Stomach (tissue), 9 donors: ENCODE data around the gene IRF8. TPM values are rescaled to one million over a fixed set of nuclear protein-coding genes. Genes with fewer than 3 reads are reported as not detected.

ENCODE experiments used
- DNase-seq, 2 donors: peaks; one replicate each; pipeline versions ENCODE4 v3.0.0 to v3.0.0-alpha.2; 2013 to 2019
- H3K27ac ChIP-seq, 5 donors: fragments of 200-600 bp in 4 of 5; sonication (generic) in 4 of 5; one replicate each; pipeline ENCODE4 v1.5.1; 2013 to 2019; ENCODE audit warnings: mild to moderate bottlenecking in 1 of 5, moderate library complexity in 1 of 5
- H3K27me3 ChIP-seq, 3 donors: fragments of 200-600 bp; sonication (generic); one replicate each; pipeline ENCODE4 v1.5.1; 2017 to 2019; ENCODE audit warnings: mixed run types in 1 of 3
- H3K36me3 ChIP-seq, 4 donors: fragments of 200-600 bp; sonication (generic); 1 replicate in 3 of 4; 2 replicates in 1 of 4; pipeline ENCODE4 v1.5.1; 2016 to 2019
- H3K4me1 ChIP-seq, 4 donors: fragments of 200-600 bp; sonication (generic); one replicate each; pipeline ENCODE4 v1.5.1; 2016 to 2019
- H3K4me3 ChIP-seq, 4 donors: fragments of 200-600 bp; sonication (generic) in 3 of 4; one replicate each; pipeline ENCODE4 v1.5.1; 2016 to 2019; ENCODE audit warnings: mild to moderate bottlenecking in 1 of 4
- H3K9me3 ChIP-seq, 4 donors: fragments of 200-600 bp; sonication (generic); one replicate each; pipeline ENCODE4 v1.5.1; 2016 to 2019
- EP300 ChIP-seq: sonication (generic); formaldehyde crosslinking; IDR thresholded peaks from one replicate; pipeline ENCODE4 v1.6.1; 2017; ENCODE audit warnings: antibody characterized with exemption
- POLR2A ChIP-seq, 4 donors: fragments of 450-650 bp; IDR thresholded peaks; one replicate each; pipeline ENCODE4 v1.6.1; 2016; ENCODE audit warnings: antibody characterized with exemption in 4 of 4, control low read depth in 2 of 4, mild to moderate bottlenecking in 1 of 4, moderate library complexity in 1 of 4
- POLR2AphosphoS5 ChIP-seq, 3 donors: sonication (generic); formaldehyde crosslinking; IDR thresholded peaks; one replicate each; pipeline ENCODE4 v1.6.1; 2016; ENCODE audit warnings: antibody characterized with exemption in 3 of 3
- WGBS, 5 donors: extraction: QIAGEN DNeasy Blood & Tissue Kit in 3 of 5; methylation state at CpG; one replicate each; pipeline versions ENCODE4 v1.1.5 to v1.1.7; 2013 to 2018; 5-methylcytosine and 5-hydroxymethylcytosine counted together
- intact Hi-C: fragments of 100-400 bp; cut with DNase I; formaldehyde crosslinking; loops from one replicate; pipeline ENCODE4 v1.15.1; 2023; ENCODE audit warnings: low total_unique reads
- polyA plus RNA-seq, 3 donors: library from polyadenylated mRNA; stranded (reverse); fragments of 200-250 nt; gene quantifications; one replicate each; pipeline ENCODE4 v1.2.3, GENCODE V29; 2013
- total RNA-seq, 5 donors: library from RNA; depleted of rRNA; stranded (reverse); fragments of >200 nt; gene quantifications; one replicate each; pipeline versions ENCODE4 v1.1.0 to v1.2.3, GENCODE V29; 2014 to 2016
- TF ChIP-seq, protein P1 (sequence below), 7 experiments: fragments of 450-650 bp in 4 of 7; fragments of 200-600 bp in 3 of 7; sonication (generic) in 3 of 7; IDR thresholded peaks; one replicate each; pipeline ENCODE4 v1.5.1; 2016 to 2019; ENCODE audit warnings: antibody characterized with exemption in 7 of 7, control low read depth in 2 of 7, mild to moderate bottlenecking in 1 of 7
- donor health status: healthy with polysubstance abuse.
- donor health status: Bipolar disorder and iron deficiency.
- donor health status: healthy.

IRF8 gene
- total and polyA plus RNA-seq, 8 donors: 5.2 to 49.8 (median 12.1) TPM

DNA sequence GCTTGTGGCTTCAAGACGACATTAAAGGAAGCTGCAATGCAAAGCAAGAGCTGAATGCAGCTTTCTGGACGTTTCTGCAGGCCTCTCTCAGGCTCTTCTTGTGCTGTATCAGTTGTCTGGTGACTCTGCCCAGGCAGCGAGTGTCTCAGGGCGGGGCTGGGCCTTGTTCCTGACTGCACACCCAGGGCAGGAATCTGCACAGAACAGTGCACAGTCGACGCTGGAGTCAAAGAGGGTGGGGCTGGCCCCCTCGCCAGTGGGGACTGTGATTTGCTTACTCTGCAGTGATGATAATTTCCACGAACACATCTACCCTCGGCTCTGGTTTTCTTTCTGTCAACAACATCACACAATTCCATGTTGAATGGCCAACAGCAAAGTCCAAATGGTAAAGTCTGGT lies 60.7 kb downstream of the IRF8 start:
- Histone ChIP-seq H3K36me3 (no peaks in the 10 kb centered on the region), H3K27ac (no peak overlapping the region), H3K9me3 (no peaks in the 10 kb centered on the region), H3K27me3 (peaks cover 0 to 15% (median 0%) of the 10 kb centered on the region in 3 donors), H3K4me1 (peaks cover 0 to 20% (median 8%) of the 10 kb centered on the region in 4 donors), H3K4me3 (no peak overlapping the region)
- DNase-seq: no peak
- no peak for TF ChIP-seq POLR2A (IDR thresholded peaks at IDR 0.05)
- TF ChIP-seq, protein P1, sequence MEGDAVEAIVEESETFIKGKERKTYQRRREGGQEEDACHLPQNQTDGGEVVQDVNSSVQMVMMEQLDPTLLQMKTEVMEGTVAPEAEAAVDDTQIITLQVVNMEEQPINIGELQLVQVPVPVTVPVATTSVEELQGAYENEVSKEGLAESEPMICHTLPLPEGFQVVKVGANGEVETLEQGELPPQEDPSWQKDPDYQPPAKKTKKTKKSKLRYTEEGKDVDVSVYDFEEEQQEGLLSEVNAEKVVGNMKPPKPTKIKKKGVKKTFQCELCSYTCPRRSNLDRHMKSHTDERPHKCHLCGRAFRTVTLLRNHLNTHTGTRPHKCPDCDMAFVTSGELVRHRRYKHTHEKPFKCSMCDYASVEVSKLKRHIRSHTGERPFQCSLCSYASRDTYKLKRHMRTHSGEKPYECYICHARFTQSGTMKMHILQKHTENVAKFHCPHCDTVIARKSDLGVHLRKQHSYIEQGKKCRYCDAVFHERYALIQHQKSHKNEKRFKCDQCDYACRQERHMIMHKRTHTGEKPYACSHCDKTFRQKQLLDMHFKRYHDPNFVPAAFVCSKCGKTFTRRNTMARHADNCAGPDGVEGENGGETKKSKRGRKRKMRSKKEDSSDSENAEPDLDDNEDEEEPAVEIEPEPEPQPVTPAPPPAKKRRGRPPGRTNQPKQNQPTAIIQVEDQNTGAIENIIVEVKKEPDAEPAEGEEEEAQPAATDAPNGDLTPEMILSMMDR (IDR thresholded peaks at IDR 0.05): no peak
- no peak for TF ChIP-seq POLR2AphosphoS5 (IDR thresholded peaks at IDR 0.05)
- no peak for TF ChIP-seq EP300
- WGBS, 5 donors: 52 to 71% (median 59%) methylated on average over 9 of the region's 9 CpGs
- intact Hi-C loops: no loop called here

DNA sequence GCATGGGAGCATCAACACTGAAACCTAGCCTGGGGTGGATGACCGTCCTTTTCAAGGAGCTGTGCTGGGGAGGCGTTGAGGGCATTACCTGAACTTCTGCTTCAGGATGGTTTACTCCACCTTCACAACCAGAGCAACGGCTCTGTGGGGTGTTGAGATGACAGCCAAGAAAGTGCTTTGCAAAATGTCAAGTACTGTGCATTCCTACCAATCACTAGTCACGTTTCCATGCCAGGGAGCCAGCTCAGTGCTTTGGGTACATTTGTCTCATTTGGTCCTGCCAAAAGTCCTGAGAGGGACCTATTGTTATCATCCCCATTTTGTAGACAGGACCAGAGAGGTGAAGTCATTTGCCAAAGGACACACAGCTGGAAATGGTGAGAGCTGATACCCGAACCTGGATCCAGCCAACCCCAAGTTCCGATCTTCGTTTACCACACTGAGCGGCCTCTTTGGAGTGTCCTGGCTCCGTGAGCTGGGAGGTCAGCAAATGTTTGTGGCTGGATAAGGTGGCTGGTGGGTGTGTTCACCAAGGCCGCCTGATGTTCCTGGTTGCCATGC lies 61.6 kb downstream of the IRF8 start:
- peaks cover 0 to 9% (median 0%) of the 10 kb centered on the region in 3 donors for H3K27me3 ChIP-seq
- no peak overlapping the region for H3K27ac ChIP-seq
- TF ChIP-seq EP300 (no peak), POLR2AphosphoS5 (IDR thresholded peaks at IDR 0.05) (no peak), POLR2A (IDR thresholded peaks at IDR 0.05) (no peak)
- TF ChIP-seq, protein P1 (IDR thresholded peaks at IDR 0.05): no peak
- no peak for DNase-seq
- no peak overlapping the region for H3K4me3 ChIP-seq
- no peaks in the 10 kb centered on the region for H3K36me3 ChIP-seq
- H3K9me3 ChIP-seq: no peaks in the 10 kb centered on the region
- peaks cover 0 to 20% (median 8%) of the 10 kb centered on the region in 4 donors for H3K4me1 ChIP-seq
- 68 to 78% (median 70%) methylated on average over 10 of the region's 10 CpGs for WGBS, 5 donors
- intact Hi-C loops: no loop called here

DNA sequence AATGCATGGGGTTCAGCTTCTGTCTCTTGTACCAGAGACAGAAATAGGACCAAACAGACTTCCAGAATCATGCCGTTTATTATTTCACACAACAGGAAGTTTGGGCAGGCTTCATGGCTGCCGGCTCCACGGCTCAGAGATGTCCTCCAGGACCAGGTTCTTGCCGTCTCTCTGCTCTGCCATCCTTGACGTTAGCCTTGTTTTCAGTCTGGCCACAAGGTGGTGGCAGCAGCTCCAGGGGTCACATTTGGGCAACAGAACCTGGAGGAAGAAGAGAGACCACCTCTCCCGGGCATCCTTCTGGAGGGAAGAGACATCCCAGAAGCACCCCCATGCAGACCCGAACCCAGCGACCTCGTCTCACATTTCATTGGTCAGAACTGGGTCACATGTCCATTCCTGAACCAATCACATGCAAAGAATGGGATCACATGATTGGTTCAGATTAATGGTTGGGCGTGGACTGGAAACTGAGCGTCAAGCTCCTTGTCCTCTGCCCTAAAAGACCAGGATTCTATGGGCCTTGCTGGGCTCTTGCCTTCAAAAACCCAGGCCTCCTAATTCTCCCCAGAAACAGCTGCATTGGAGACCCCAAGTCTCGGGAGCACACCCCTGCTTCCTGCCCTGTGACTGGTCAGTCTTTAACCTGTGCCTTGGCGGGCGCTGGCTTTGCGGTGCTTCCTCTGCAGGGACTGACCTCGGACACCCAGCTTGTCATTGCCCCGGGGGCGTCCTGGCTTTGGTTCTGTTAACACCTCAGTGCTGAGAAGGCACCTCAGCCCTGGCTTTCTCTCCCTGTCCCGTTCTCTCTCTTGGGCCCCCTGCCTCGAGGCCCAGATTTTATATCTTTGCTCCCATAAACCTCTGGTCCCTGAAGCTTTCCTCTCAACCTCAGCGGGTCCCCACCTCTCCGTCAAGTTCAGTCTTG lies 63.3 kb downstream of the IRF8 start:
- 87 to 94% (median 92%) methylated on average over 22 of the region's 22 CpGs for WGBS, 5 donors
- Histone ChIP-seq H3K4me1 (peaks cover 0 to 20% (median 8%) of the 10 kb centered on the region in 4 donors), H3K9me3 (no peaks in the 10 kb centered on the region), H3K36me3 (no peaks in the 10 kb centered on the region), H3K4me3 (no peak overlapping the region), H3K27me3 (no peaks in the 10 kb centered on the region), H3K27ac (no peak overlapping the region)
- no peak for DNase-seq
- intact Hi-C loops: no loop called here
- TF ChIP-seq POLR2A (IDR thresholded peaks at IDR 0.05) (no peak), EP300 (no peak), POLR2AphosphoS5 (IDR thresholded peaks at IDR 0.05) (no peak)
- TF ChIP-seq, protein P1 (IDR thresholded peaks at IDR 0.05): no peak

- WGBS, 5 donors: 8 to 45% (median 28%) methylated on average over 10 of the region's 10 CpGs
- Histone ChIP-seq H3K36me3 (no peaks in the 10 kb centered on the region), H3K9me3 (no peaks in the 10 kb centered on the region), H3K27ac (peak overlapping the region in 2 of 5 donors; percentile 43 to 65), H3K4me1 (peaks cover 0 to 20% (median 8%) of the 10 kb centered on the region in 4 donors), H3K4me3 (no peak overlapping the region), H3K27me3 (no peaks in the 10 kb centered on the region)
- intact Hi-C loops: no loop called here
- peak; percentile 50 to 86 for DNase-seq
- no peak for TF ChIP-seq EP300
- TF ChIP-seq, protein P1 (IDR thresholded peaks at IDR 0.05): no peak
- TF ChIP-seq POLR2A (IDR thresholded peaks at IDR 0.05): no peak
- peak in 2 of 3 donors; percentile 4 to 13 for TF ChIP-seq POLR2AphosphoS5 (IDR thresholded peaks at IDR 0.05)
Observed at GRCh38 chr16:85963753-85964285, 64.9 kb downstream of the IRF8 start.
